H4 (cell line): ENCODE data around the gene MED13L. TPM values are rescaled to one million over a fixed set of nuclear protein-coding genes. Genes with fewer than 3 reads are reported as not detected.

Experiments used
- DNase-seq: peaks from one replicate; pipeline ENCODE4 v3.0.0-alpha.2; 2015; ENCODE audit warnings: low spot score
- total RNA-seq: library from RNA; depleted of rRNA; stranded (reverse); fragments of >200 nt; shearing (Covaris generic); gene quantifications from 2 replicates; pipeline ENCODE4 v1.2.3, GENCODE V29; 2014

MED13L gene
- total RNA-seq, 1 experiment from 2014 or later: 19.7 TPM

DNA sequence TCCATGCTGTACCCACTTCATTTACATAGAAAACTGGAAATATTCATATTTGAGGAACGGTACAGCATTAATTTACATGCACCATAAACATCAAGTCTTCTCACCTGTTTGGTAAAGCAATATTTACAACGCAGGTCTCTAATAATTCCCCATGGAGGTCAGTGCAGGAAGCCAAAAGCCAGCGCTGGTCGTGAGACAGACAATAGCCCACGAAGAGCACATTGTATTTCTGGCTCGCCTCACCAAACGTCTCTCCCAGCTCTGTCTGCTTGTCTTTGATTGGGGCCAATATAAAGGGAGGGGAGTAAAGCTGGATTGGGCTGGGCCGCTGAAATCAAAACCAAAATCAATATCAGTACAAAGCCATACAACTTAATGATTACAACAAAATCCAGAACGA, 302.1 kb downstream of the MED13L start:
- no peak for DNase-seq

DNA sequence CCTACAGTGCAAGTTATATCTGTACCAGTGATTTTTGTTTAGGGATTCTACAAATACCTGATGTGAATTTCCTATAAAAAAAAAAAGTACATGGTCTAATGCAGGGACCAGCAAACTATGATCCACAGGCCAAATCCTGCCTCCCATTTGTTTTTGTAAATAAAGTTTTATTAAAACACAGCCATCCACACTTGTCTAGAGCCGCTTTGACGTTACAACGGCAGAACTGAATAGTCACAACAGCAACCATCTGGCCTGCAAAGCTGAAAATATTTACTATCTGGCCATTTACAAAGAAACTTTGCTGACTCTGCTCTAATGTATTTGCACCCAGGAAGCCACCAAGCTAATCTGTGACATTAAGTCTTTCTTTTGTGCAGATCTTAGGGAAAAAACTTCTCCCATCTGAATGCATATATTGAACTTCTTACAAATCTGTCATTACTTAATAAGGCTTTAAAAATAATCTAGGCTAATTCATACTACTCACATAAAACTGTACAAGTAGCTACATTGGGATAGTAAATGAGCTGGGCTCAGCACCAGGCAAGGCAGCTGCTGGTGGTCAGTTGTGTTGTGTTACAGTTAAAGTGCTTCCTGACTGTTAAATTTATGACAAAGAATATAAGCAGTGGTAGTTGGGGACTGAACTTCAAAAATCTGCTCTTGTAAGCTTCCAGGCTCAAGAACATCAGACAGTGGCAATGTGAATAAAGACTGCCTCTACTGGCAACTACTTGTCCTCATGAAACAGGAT, 303.3 kb downstream of the MED13L start:
- no peak for DNase-seq

DNA sequence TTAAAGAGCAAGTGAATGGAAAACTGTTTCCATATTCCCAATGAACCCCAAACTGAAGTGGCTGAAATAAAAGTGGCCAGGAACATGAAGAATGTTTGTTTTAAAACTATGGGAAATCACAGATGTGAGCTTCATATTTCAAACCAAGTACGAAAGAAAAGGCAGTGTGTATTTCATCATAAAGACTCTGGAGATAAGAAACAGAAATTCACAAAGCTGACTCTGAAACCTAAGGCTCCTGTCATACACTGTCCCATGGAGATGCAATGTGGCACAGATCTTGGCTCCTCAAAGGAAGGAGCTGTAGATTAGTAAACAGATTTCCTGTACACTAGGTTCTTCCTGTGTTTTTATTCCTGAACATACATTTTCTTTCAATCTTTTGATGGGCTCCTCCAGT, 304.4 kb downstream of the MED13L start:
- DNase-seq: no peak

DNA sequence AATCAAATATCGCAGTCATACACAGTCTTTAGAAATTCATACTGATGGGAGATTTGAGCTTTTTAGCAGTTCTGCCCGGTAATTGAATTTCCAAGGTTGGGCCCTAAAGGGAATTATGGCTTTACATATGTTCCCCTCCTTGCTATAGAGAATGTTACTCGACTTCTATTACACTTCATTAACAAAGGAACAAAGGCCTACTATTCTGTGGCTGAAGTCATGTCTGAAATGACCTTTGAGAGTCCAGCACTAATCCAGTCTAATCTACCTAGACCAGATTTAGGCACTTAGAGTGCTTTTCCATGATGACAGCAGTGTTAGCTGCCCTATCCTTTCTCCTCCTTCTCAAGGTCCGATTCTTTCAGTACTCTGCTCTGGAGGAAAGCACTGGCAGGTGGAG, 305.3 kb downstream of the MED13L start:
- DNase-seq: no peak

DNA sequence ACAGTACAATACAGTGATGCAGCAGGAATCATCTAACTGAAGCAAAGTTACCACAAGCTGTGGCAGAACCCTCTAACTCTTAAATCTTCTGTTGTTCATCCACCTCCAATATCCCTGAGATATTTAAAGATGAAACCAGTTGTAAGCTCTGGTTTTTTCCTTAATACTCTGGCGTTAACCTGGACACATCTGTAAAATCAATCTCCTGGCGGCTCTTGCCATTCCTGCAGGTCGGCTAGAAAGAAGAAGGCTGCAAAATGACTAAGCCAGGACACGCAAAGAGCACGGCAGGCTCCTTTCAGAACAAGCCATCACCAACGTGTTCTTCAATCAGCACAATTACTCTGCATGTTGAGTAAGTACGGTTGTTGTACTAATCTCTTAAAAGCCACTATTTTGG, 309.3 kb downstream of the MED13L start:
- DNase-seq: no peak

DNA sequence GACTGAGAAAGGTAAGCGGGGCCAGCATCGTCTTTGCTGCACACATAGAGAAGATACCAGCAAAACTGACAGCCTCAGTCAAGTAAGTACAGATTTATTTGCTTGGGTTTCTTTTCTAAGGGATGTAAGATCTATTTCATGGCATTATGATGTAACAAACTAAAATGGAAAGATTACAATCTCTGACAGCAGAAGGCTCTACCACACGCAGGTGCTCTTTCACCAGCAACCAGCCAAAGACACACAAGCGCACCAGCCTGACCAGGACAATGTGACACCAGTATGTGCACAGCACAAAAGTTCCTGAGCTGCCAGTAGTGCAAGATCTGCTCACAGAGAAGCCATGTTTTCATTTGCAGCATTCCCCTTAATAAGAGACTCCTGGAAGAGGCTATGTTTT, 311.1 kb downstream of the MED13L start:
- no peak for DNase-seq

GRCh38 chr12:115964626-115965025, 312.9 kb downstream of the MED13L start:
- DNase-seq: no peak

GRCh38 chr12:115964214-115964613, 313.3 kb downstream of the MED13L start:
- DNase-seq: no peak

- DNase-seq: peak; percentile 28
Observed at GRCh38 chr12:115962216-115962615, 315.3 kb downstream of the MED13L start.

DNA sequence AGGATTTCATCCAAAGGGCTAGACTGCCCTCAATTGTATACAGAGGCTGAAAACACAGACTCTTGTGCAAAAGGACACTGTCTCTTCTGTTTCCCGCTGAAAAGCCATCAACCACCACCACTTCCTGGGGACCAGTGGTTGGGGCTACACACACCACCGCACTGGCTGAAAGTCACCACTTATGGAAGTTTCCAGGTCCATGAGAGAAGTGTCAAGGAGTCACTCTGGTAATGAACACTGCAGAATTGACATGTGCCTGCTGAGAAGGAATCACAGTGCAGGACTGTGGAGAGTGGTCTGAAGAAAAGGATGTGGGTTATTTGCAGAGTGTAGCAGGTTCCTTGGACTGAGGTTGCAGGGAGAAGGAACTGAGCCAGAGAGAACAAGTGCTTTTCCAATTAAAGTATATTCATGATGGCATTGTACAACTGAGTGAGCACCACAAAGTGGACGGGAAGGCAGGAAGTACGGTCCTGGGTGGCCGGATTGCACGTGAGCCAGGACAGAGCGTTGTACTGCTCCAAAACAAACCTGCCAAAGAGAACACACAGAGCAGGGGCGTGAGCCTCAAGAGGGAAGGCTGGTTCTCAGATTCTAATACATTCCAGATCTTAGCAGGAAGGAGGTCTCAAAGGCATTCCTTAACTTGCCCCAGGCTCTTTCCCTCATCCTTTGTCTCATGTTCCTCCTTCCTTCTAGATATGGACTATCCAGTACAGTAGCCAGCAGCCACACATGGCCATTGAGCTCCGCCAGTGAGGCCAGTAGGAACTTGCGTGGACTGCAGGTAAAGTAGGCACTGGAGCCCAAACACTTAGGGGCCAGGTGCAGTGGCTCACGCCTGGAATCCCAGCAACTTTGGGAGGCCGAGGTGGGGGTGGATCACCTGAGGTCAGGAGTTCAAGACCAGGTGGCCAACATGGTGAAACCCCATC, 316.4 kb downstream of the MED13L start:
- no peak for DNase-seq

GRCh38 chr12:115957686-115958290, 319.7 kb downstream of the MED13L start:
- no peak for DNase-seq

DNA sequence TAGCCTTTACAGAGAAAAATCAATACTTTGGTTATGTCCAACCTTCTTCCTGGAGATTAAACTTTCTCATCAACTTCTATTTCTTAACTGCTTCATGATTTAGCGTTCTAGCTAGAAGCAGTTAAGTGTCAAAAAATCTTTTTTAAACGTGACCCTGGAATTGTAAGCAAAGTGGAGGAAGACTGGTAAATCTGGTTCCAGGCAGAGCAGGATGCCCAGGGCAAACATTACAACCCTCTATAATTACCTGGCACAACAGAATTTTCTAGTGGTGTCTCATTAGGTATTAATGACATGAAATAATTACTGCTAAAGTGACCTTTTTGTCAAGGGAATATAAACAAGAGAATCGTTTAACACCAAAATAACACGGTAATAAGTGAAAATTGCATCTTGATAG, 320.8 kb downstream of the MED13L start:
- DNase-seq: no peak

DNA sequence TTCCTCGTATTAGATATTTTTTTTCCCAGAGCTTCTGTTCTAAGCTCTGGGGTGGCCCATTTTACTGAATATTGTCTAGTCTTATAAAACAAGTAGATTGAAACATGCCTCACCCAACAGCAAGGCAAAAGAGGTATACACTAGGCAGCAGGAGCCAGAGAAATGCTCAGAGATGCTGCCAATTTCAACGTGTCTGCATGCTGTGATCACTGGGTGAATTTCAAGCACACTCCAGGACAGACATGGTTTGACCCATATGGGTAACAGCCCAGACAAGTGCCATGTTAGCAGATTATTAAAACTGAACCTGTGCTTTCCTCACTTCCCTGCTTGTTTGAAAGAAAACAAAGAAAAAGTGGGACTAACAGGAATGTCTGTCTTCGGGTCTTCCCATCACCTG, 321.3 kb downstream of the MED13L start:
- DNase-seq: no peak

DNA sequence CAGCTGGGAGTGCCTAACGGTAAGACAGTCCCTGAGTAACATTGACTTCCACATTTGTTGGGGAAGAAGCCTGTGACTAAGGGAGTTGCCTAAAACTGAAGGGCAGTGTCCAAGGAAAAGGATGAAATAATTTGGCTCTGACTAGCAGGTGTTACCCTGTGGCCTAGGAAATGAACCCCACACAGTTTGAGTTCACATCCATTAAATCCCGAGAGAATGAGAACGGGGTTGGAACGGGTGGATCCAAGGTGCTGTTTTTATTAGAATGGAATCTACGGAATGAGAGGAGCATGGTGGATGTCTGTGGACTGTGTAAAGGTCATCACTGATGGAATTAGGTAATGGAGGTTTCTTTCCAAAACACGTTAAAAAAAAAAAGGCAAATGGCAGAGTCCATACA, 324.0 kb downstream of the MED13L start:
- DNase-seq: no peak

DNA sequence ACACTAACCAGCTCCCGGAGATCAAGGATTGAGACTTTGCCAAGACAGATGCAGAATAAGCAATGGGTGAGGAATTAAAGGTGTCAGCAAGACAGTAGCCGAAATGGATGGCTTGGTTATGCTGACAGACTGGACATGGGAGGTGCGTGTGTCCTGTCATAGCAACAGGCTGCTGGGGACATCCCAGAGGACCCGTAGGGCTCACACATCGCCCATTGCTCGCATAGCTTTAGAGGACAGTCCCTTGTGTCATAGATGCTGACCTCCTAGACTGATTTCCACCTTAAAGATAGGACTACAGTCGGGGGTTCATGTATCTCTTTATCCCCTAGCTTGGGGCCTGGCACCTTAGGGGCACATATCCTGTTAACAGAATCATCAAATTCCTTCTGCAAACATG, 324.5 kb downstream of the MED13L start:
- no peak for DNase-seq

DNA sequence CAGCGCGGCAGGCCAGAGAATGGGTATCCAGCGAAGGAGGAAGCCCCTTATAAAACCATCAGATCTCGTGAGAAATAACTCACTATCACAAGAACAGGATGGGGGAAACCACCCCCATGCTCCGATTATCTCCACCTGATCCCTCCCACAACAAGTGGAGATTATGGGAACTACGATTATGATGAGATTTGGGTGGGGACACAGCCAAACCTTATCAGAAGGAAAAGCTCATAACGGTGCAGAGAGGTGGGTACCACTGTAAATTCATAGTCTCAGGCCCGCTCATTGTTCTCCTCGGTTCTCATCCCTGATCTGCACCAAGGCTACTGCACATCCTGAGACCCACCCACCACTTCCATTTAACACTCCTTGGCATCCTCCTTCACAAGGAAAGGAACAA, 326.5 kb downstream of the MED13L start:
- no peak for DNase-seq

DNA sequence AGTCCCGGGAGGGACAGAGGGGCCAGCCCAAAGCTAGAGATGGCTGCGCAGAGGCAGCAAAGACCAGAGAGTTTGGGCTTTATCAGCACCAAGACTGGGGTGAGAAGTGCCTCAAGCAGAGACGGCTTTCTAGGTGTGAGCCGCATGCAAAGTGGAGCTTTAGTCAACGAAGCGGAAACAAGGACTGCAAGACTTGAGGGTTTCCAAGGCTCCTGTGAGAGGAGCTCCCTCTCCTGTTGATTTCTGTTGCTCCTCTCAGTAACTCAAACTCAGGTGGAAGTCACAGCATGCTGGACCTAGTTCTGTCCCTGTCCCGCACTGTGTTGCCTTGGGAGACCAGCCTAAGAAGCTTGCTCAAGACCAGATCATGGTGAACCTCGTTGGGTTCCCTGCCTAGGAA, 327.8 kb downstream of the MED13L start:
- DNase-seq: no peak

GRCh38 chr12:115947696-115948062, 329.8 kb downstream of the MED13L start:
- no peak for DNase-seq

- no peak for DNase-seq
Observed at GRCh38 chr12:115946867-115947695, 330.4 kb downstream of the MED13L start.

DNA sequence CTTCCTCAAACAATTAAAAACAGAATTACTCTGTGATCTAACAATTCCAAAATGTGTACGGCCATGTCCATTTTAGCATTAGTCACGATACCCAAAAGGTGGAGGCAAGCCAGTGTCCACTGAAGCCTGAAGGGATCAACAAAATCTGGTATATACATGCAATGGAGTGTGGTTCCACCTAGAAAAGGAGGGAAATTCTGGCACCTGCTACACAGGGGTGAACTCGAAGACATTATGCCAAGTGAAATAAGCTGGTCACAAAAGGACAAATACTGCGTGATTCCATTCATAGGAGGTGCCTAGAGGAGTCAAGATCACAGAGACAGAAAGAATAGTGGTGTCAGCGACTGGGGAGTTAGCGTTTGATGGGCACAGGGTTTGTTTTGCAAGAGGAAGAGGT, 331.4 kb downstream of the MED13L start:
- no peak for DNase-seq

DNA sequence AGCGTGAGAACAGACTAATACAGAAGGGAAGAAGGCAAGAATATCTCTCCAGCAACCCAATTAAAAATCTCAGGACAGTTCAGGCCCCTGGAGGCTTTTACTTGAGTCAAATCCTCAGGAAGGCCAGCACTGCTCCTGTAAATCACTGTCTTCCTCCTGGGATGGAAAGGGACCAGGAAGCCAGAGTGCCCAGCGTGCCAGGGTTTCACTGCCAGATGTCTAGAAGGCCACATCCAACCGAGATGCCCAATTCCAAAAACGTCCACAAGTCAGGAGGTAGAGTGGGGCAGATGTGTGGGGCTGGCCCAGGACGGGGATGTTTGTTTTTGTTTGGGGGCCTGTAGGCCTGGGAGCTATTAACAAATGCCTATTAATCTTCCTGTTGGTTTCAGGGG, 332.0 kb downstream of the MED13L start:
- no peak for DNase-seq
